OCI-LY1 (cell line): ENCODE measurements around the gene TBL1X.

Source experiments
- EZH2 ChIP-seq: fragments of 200-600 bp; sonication (generic), shearing (Covaris generic); IDR thresholded peaks from 2 replicates; pipeline ENCODE4 v1.8.0; 2017; ENCODE audit warnings: borderline replicate concordance, mixed run types, mild to moderate bottlenecking, antibody characterized with exemption, low read length, moderate library complexity, mixed read lengths
- TF ChIP-seq, protein P1 (sequence below): fragments of 200-600 bp; sonication (generic), shearing (Covaris generic); IDR thresholded peaks from 2 replicates; pipeline ENCODE4 v1.5.1; 2017; ENCODE audit warnings: mild to moderate bottlenecking, antibody characterized with exemption, low read length, moderate library complexity, mixed read lengths

DNA sequence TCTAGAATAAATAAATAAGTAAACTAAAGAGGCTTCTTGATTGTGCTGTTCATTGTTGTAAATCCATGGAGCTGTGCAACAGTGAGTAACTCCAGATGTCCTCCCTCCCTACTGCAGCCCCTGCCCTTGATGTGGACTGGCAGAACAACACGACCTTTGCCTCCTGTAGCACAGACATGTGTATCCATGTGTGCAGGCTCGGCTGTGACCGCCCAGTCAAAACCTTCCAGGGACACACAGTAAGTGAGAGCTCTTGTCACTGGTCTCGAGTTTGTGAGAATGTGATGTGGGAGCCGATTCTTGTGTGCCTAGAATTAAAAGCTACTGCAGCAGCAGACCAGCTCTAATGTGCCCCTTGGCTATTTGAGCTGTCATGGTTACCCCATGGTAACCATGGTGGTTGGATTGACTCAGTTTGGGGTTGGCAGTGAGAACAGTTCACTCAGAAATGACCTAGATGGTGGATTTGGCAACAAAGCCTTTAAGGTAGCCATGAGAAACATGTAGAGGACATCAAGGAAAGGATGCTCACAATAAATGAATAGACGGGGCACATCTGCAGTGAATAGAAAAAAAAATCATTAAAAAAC, 240.1 kb downstream of the TBL1X start:
- TF ChIP-seq, protein P1, sequence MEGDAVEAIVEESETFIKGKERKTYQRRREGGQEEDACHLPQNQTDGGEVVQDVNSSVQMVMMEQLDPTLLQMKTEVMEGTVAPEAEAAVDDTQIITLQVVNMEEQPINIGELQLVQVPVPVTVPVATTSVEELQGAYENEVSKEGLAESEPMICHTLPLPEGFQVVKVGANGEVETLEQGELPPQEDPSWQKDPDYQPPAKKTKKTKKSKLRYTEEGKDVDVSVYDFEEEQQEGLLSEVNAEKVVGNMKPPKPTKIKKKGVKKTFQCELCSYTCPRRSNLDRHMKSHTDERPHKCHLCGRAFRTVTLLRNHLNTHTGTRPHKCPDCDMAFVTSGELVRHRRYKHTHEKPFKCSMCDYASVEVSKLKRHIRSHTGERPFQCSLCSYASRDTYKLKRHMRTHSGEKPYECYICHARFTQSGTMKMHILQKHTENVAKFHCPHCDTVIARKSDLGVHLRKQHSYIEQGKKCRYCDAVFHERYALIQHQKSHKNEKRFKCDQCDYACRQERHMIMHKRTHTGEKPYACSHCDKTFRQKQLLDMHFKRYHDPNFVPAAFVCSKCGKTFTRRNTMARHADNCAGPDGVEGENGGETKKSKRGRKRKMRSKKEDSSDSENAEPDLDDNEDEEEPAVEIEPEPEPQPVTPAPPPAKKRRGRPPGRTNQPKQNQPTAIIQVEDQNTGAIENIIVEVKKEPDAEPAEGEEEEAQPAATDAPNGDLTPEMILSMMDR = no peak
- TF ChIP-seq EZH2 = no peak
